Non-pigmented ciliary epithelial cell (primary cell): ENCODE data around the gene GRIK4.
"Not testable (repeated sequence)": the region's sequence is repeated elsewhere in the genome, so short reads cannot be mapped to it uniquely, and the experiment has no call there.

Experiments used
- DNase-seq: peaks from one replicate; pipeline ENCODE4 v3.0.0-alpha.2; 2010; ENCODE audit warnings: low read depth

Gene GRIK4

GRCh38 chr11:120574876-120575275 lies 63.3 kb downstream of the GRIK4 start:
- DNase-seq: no peak

DNA sequence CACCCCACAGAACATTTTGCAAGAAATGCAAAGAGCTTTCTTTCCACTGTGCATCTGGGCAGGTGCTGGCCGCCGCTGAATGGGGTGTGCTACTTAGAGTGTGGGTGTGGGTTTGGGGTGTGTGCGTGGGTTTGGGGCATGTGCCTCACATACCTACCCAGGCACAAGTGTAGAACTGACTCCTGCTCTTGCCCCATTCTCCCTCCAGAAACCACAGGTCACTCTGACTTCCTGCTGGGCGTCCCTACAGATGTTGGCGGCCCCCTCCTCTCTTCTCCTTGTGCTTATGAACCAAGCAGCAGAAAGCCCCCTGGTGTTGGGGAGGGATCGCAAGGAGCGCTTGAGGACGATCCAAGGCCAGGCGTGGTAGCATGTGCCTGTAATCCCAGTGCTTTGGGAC lies 63.9 kb downstream of the GRIK4 start:
- no peak for DNase-seq

GRCh38 chr11:120576606-120577005 lies 65.1 kb downstream of the GRIK4 start:
- DNase-seq: no peak

- no peak for DNase-seq
These were observed 65.5 kb downstream of the GRIK4 start for GRCh38 chr11:120577041-120577440.

DNA sequence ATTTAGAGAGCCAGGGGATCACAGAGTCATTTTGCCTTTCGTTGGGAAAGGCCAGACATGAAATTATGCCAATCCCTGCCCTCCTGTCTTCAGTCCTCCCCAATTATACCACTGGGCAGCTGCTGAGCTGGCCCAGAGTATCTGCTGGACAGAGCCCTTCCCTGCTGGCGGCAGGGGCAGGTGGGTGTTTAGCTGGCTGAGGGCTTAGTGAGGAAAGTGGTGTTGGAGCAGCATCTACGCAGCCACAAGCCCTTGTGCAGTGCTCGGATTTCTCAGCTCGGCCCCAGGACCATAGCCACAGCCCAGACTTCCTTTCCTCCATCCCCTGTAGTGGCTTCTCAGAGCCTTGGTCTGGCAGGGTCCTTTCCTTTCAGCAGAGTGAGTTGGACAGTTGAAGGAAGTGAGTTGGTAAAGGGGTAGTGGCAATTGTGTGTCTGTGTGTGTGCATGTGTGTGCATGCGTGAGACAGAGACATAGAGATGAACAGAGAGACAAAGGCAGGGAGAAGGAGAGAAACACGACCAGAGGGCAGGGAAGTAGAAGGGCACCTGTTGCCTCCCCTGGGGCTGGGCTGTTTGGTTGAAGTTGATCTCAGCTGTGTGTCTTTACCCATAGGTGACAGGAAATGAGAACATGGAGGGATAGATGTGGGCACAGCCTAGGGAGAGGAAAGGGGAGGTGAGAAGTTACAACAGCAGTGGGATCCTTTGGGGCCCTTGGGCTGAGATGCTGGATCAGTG lies 66.2 kb downstream of the GRIK4 start:
- no peak for DNase-seq

DNA sequence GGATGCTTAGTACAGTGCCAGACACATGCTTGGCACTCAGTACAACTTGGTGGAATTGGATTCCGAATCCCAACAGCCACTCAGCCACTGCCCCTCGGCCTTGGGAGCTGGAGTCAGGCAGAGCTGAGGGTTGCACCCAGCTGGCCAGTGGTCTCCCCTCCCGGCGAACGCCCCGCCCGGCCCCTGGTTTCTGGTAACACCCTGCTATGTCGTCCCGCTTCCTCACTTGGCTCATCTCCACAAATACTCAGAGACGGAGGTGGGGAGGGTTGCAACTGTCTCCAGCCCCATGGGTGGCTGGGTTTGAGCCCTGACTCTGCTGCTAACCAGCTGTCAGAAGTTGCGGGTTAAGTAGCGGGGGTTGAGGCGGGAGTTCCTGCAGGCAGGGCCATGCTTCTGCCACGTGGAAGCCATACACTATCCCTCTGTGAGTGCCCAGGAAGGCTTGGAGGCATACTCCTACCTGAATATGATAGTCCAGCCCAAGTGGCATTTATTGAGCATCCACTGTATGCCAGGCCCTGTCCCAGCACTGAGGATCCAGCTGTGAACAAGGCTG lies 67.1 kb downstream of the GRIK4 start:
- DNase-seq: no peak

- DNase-seq: no peak
These were observed 68.1 kb downstream of the GRIK4 start for GRCh38 chr11:120579611-120580031.

DNA sequence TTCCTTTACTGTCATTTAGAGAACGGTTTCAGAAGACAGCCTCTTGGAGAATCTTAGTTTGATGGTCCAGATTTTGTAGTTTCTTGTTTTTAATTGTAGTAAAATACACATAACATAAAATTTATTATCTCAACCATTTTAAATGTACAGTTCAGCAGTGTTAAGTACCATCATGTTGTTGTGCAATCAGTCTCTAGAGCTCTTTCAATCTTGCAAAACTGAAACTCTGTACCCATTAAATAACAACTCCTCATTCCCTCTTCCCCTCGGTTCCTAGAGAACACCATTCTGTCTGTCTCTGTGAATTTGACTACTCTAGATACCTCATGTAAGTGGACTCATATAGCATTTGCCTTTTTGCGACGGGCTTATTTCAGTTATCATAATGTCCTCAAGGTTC lies 69.8 kb downstream of the GRIK4 start:
- no peak for DNase-seq

DNA sequence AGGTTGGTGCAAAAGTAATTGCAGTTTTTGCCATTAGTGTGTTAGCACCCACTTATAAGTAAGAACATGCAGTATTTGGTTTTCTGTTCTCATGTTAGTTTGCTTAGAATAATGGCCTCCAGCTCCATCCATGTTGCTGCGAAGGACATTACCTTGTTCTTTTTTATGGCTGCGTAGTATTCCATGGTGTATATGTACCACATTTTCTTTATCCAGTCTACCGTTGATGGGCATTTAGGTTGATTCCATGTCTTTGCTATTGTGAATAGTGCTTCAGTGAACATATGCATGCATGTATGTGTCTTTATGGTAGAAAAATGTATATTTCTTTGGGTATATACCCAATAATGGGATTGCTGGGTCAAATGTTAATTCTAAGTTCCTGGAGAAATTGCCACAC lies 71.0 kb downstream of the GRIK4 start:
- DNase-seq: not testable (repeated sequence)

GRCh38 chr11:120586072-120586471 lies 74.5 kb downstream of the GRIK4 start:
- DNase-seq: no peak

- no peak for DNase-seq
These were observed 75.2 kb downstream of the GRIK4 start for GRCh38 chr11:120586728-120587127.

GRCh38 chr11:120587299-120587698 lies 75.8 kb downstream of the GRIK4 start:
- no peak for DNase-seq

DNA sequence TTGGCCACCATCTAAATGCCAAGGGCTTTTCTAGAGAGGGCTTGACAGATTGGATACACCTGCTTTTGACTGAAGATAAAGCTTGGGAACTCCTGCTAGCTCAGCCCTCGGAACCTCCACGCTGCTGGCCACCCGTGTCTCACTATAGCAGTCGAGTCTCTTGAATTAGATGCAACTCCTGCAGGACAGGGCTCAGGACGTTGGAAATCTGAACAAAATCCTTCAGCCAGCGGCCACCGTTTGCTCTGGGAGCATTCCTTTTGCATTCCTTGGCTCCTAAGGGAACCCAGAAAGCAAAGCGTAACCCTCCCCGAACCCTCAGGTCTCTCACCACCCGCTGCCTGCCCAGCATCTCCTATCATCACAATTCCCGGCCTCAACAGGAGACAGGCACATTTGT lies 77.8 kb downstream of the GRIK4 start:
- no peak for DNase-seq

GRCh38 chr11:120590472-120590871 lies 78.9 kb downstream of the GRIK4 start:
- no peak for DNase-seq

- DNase-seq: no peak
These were observed 83.2 kb downstream of the GRIK4 start for GRCh38 chr11:120594746-120595145.

DNA sequence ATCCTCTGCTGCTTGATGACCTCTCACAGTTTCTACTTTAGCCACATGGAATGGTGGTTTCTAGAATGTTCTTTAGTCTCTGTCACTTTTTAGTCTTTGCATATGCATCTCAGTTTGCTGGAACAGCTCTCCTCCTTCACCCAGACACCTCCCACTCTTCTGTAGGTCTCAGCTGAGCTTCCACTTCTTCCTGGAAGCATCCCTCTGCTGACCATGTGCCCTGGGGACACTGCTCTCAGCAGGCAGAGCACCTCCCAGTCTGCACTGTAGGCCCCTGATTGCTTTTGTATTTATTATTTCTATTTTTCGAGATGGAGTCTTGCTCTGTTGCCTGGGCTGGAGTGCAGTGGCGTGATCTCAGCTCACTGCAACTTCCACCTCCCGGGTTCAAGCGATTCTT lies 84.0 kb downstream of the GRIK4 start:
- no peak for DNase-seq

DNA sequence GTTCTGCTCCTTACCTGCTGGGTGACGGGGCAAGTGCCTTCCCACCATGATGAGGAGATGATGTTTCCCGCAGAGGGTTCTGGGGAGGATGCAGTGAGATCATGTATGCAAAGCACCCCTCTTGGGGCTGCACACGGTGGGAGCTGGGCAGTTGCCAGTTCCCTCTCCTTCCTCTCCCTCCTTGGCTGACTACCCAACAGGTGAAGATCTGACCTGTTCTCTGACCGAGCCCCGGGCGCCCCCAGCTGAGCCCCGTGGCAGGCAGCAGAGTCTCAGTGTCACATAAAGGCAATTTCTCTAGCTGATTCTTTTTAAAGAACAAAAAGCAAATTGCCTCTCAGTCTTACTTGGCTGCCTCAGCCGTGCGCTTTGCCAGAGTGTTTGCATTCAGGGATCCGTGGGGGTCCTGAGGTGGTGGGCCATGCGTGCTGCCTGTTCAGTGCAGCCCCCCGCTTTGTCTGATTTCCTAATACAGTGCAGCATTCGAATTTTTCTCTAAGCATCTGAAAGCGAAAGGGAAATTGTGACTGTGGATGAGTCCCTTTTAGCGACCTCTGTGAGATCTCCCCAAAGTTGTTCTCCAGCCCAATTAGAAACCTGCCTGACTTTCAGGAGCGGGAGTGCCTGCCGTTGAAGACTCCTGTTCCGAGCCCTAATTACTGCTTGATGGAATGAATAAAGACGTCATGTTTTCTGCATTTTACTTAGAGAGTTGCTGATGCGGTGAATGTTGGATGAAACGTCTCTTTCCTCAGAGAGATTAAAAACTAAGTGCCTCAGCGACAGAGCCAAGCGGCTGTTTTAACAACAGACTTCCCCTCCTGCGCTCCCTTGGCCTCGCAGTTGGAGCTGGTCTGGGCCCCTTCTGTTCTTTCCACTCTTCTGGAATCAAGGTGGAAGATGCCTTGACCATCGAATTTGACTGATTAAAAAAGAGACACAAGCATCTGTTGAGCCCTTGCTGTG lies 86.0 kb downstream of the GRIK4 start:
- DNase-seq: no peak

GRCh38 chr11:120598517-120599257 lies 87.1 kb downstream of the GRIK4 start:
- DNase-seq: no peak

GRCh38 chr11:120599816-120600420 lies 88.4 kb downstream of the GRIK4 start:
- no peak for DNase-seq

- DNase-seq: peak; percentile 6
These were observed 90.0 kb downstream of the GRIK4 start for GRCh38 chr11:120601536-120601935.

DNA sequence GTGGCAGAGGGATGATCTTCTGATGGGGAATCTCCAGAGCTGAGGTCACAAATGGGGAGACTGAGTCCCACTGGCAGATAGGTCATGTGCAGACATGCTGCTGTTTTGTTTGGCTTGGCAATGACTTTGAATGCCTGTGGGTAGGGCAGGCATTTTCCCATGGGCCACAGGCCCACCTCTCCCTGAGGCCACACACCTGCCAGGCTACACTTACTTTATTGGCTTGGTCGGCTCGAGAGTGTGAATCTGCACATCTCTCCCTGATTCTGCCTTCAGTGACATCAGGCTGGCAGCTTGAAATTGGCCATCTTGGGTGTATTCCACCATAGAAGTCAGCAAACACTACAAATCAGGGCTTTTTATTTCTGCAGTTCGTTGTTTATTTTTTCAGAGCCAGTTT lies 91.5 kb downstream of the GRIK4 start:
- no peak for DNase-seq

DNA sequence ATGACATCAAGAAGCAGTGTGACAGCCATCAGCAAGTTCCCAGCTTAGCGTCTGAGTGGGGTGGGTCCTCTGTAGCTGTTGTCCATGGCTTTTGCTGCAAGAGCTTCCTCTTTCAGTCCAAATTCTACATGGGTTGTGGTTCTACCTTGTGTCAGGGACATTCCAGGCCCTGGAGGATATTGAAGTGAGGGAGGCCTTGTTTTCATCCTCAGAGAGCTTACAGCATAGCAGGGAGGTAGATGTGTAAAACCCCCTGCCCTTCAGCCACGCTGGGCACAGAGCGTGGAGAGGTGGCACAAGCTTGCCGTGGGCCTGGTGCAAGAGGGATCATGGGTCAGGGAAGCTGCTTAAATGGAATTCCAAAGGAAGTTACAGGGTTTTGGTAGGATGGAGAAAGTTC lies 93.9 kb downstream of the GRIK4 start:
- no peak for DNase-seq
